Mucosa of descending colon (tissue), 3 donors: ENCODE results near the gene COMMD1. TPM values are rescaled to one million over a fixed set of nuclear protein-coding genes. Genes with fewer than 3 reads are reported as not detected.
"Not testable (repeated sequence)": the region's sequence is repeated elsewhere in the genome, so short reads cannot be mapped to it uniquely, and the experiment has no call there.

Experiments
- ATAC-seq: fragments of 200-7000 bp; cut with Tn5 transposase; one replicate; pipeline ENCODE4 v1.9.1; 2020; ENCODE audit warnings: mild to moderate bottlenecking, moderate library complexity
- DNase-seq, 3 donors: peaks; one replicate each; pipeline ENCODE4 v3.0.0-alpha.2; 2020
- H3K36me3 ChIP-seq: fragments of 200-600 bp; one replicate; pipeline ENCODE4 v1.8.0; 2021; ENCODE audit warnings: low read depth, mild to moderate bottlenecking
- H3K4me1 ChIP-seq: fragments of 200-600 bp; one replicate; pipeline ENCODE4 v1.8.0; 2021; ENCODE audit warnings: low read depth, mild to moderate bottlenecking
- H3K4me3 ChIP-seq: fragments of 200-600 bp; one replicate; pipeline ENCODE4 v1.8.0; 2021; ENCODE audit warnings: mild to moderate bottlenecking
- H3K9me3 ChIP-seq: fragments of 200-600 bp; one replicate; pipeline ENCODE4 v1.8.0; 2021; ENCODE audit warnings: mild to moderate bottlenecking
- intact Hi-C, 2 donors: fragments of 100-400 bp; cut with DNase I in 1 of 2; cut with micrococcal nuclease in 1 of 2; formaldehyde crosslinking; loops; one replicate each; pipeline versions ENCODE4 v1.11.0 to v1.11.1; 2022; cut with DNase I, micrococcal nuclease
- total RNA-seq, 3 donors: library from RNA; stranded (reverse); fragmentation: NEBNext Ultra II Directional in 2 of 3; extraction: Animal tissue kit (Norgen Biotek cat#: 25700) in 2 of 3; gene quantifications; one replicate each; pipeline versions ENCODE4 v1.2.1 to v1.2.4, GENCODE V29; 2021 to 2023
- TF ChIP-seq, protein P1 (sequence below): fragments of 200-600 bp; IDR thresholded peaks from one replicate; pipeline ENCODE4 v1.8.0; 2022; ENCODE audit warnings: antibody characterized with exemption, mild to moderate bottlenecking
- donor health status: DM: no; HTN: no; CAD: no; lungs with moderate emphysema.
- donor health status: DM: no; HTN: no; CAD: no.
- donor health status: DM: no; HTN: yes; CAD: no.

COMMD1 gene
- total RNA-seq, 3 donors from 2014 or later: 21.5 to 33.5 (median 24.8) TPM

DNA sequence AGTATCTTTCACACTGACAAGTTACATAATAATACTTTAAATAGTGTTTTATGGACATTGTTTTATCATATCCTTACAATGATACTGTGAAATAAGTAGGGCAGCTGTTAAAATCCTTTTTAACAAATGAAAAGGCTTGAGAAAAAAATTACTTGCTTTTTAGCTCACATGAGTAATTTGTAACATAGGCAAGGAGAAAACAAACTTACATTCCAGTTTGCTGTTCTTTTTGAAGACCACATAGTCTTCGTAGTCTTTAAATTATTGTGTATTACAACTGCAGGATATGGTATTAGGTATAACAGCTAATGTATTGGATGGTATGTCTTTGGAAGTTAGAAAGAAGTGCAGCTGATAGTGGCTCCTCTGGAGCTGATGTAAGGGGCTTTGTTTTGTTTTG lies 130.8 kb downstream of the COMMD1 start:
- DNase-seq (no peak), ATAC-seq (no peak)
- Histone ChIP-seq H3K9me3 (no peaks in the 10 kb centered on the region), H3K36me3 (no peaks in the 10 kb centered on the region), H3K4me1 (no peaks in the 10 kb centered on the region), H3K4me3 (no peak overlapping the region)
- TF ChIP-seq, protein P1, sequence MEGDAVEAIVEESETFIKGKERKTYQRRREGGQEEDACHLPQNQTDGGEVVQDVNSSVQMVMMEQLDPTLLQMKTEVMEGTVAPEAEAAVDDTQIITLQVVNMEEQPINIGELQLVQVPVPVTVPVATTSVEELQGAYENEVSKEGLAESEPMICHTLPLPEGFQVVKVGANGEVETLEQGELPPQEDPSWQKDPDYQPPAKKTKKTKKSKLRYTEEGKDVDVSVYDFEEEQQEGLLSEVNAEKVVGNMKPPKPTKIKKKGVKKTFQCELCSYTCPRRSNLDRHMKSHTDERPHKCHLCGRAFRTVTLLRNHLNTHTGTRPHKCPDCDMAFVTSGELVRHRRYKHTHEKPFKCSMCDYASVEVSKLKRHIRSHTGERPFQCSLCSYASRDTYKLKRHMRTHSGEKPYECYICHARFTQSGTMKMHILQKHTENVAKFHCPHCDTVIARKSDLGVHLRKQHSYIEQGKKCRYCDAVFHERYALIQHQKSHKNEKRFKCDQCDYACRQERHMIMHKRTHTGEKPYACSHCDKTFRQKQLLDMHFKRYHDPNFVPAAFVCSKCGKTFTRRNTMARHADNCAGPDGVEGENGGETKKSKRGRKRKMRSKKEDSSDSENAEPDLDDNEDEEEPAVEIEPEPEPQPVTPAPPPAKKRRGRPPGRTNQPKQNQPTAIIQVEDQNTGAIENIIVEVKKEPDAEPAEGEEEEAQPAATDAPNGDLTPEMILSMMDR: no peak
- intact Hi-C loops: no loop called here

DNA sequence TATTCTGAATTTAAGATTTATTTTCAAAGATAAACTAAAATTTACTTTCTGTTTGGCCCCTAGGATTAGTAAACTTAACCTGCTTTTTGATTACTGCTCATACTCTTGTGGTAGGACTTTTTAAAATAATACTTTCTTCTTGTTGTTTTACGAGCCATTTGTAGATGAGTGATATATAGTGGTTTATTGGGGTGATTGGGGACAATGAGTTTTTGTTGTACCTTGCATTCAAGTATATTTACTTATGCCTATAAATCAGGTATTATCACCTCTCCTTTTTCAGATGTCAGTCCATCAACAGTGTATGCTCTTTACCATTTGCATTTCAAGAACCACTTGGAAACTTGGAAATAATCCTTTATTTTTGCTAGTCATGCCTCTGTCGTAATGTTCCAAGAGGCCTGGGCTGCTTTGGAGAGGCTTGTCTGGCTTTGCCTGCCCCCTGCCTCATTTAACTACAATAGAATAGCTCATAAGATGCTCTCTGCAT lies 131.3 kb downstream of the COMMD1 start:
- intact Hi-C loops: no loop called here
- H3K9me3 ChIP-seq: no peaks in the 10 kb centered on the region
- TF ChIP-seq, protein P1: no peak
- H3K4me3 ChIP-seq: no peak overlapping the region
- no peak for DNase-seq
- no peaks in the 10 kb centered on the region for H3K36me3 ChIP-seq
- no peak for ATAC-seq
- no peaks in the 10 kb centered on the region for H3K4me1 ChIP-seq

DNA sequence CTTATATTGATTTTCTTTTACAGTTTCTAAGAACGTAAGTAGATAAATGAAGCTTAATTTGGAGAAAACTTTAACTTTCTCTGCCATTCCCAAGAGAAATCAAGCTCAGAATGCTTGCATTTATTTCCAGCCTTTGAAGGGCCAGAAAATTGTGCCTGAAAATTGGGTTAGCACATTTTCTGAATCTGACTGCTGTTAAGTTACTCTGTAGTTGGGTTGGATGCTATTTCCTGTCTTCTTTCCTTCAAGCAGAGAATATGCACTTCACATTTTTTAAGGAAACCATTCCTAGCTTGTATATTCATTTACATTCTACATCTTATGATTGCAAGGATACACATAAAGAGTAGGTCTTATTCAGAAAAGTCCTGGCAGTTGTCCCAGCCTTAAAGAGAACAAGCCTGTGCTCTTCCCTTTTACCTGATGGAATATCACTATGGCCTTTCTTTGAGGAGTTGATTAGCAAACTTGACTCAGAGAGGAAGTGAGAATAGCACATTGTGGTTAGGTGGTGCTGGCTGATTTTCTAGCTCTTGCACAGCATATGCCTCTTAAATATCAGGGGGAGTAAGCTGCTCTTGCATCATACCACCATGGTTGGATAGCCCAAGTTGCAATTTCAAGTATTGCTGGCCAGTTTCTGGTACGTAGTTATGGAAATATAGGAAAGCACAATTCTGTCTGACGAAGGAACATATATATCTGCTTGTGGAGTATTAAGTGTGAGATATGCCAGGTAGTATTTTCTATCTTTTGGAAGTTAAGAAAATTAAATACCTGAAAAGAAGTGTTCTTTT lies 133.7 kb downstream of the COMMD1 start:
- ATAC-seq: peak; percentile 50
- TF ChIP-seq, protein P1: no peak
- H3K4me1 ChIP-seq: no peaks in the 10 kb centered on the region
- no peak overlapping the region for H3K4me3 ChIP-seq
- intact Hi-C loops: no loop called here
- no peaks in the 10 kb centered on the region for H3K36me3 ChIP-seq
- DNase-seq: peak in 1 of 3 donors; percentile 24
- no peaks in the 10 kb centered on the region for H3K9me3 ChIP-seq

DNA sequence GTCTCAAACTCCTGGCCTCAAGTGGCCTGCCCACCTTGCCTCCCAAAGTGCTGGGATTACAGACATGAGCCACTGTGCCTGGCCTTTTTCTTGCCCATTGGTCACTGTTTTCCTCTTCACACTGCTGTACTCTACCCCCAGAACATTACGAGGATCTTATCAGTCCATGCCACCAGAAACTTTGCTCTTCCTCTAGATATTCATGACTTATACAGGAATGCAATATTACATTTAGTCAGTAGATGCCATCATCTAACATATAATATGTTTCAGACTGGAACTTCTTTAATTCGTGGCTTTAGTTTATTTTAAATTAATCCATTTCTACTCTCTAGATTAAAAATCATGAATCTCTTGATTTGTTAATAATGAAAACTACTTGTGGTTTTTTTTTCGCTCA lies 135.5 kb downstream of the COMMD1 start:
- ATAC-seq (no peak), DNase-seq (no peak)
- H3K9me3 ChIP-seq: peaks cover 7% of the 10 kb centered on the region
- intact Hi-C loops: no loop called here
- no peak overlapping the region for H3K4me3 ChIP-seq
- TF ChIP-seq, protein P1: no peak
- H3K4me1 ChIP-seq: peaks cover 2% of the 10 kb centered on the region
- no peaks in the 10 kb centered on the region for H3K36me3 ChIP-seq

DNA sequence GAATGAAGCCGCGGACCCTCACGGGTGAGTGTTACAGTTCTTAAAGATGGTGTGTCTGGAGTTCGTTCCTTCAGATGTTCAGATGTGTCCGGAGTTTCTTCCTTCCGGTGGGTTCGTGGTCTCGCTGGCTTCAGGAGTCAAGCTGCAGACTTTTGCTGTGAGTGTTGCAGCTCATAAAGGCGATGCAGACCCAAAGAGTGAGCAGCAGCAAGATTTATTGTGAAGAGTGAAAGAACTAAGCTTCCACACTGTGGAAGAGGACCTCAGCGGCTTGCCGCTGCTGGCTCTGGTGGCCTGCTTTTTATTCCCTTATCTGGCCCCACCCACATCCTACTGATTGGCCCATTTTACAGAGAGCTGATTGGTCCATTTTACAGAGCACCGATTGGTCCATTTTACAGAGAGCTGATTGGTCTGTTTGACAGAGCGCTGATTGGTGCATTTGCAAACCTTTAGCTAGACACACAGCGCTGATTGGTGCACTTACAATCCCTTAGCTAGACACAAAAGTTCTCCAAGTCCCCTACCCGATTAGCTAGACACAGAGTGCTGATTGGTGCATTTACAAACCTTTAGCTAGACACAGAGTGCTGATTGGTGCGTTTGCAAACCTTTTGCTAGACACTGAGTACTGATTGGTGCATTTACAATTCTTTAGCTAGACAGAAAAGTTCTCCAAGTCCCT lies 136.4 kb downstream of the COMMD1 start:
- H3K9me3 ChIP-seq, H3K36me3 ChIP-seq, intact Hi-C loops, DNase-seq, H3K4me3 ChIP-seq, ATAC-seq, H3K4me1 ChIP-seq: not testable (repeated sequence)

DNA sequence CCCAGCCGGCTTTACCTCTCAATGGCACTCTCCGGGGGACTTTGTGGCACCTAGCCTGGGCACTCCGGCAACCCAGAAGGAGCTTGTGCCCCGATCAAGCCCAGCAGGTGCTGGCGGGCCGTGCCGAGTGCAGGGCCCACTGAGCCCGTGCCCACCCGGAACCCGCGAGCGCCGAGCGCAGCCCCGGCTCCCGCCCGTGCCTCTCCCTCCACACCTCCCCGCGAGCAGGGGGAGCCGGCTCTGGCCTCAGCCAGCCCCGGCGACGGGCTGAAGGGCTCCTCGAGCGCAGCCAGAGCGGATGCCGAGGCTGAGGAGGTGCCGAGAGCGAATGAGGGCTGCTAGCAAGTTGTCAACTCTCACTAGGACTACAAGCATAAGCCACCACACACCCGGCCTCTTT lies 136.9 kb downstream of the COMMD1 start:
- intact Hi-C loops: no loop called here
- TF ChIP-seq, protein P1: no peak
- H3K36me3 ChIP-seq: no peaks in the 10 kb centered on the region
- ATAC-seq: no peak
- H3K4me1 ChIP-seq: peaks cover 12% of the 10 kb centered on the region
- peaks cover 7% of the 10 kb centered on the region for H3K9me3 ChIP-seq
- peak in 1 of 3 donors; percentile 48 for DNase-seq
- H3K4me3 ChIP-seq: no peak overlapping the region
